OCI-LY7 (cell line): ENCODE measurements around the gene UQCR10. TPM values are rescaled to one million over a fixed set of nuclear protein-coding genes. Genes with fewer than 3 reads are reported as not detected.

ENCODE experiments used
- BruUV-seq: library from RNA; stranded (reverse); fragments of 400-500 nt; replicated peaks from 2 replicates; lab custom pipeline; 2021; lab: Mats Ljungman, UMichigan
- CTCF ChIA-PET: fragments of 300-600 bp; sonication (Branson Sonifier 250); formaldehyde crosslinking; loops from one replicate; lab custom pipeline; 2022; ENCODE audit warnings: antibody characterized with exemption; ENCODE audit not compliant: unreplicated experiment; lab: Charles Lee
- POLR2A ChIA-PET: fragments of 300-600 bp; sonication (Branson Sonifier 250); formaldehyde crosslinking; loops from one replicate; lab custom pipeline; 2022; ENCODE audit warnings: antibody characterized with exemption; lab: Charles Lee
- DNase-seq: peaks from one replicate; pipeline ENCODE4 v3.0.0-alpha.2; 2015; ENCODE audit warnings: low spot score
- H2AFZ ChIP-seq: fragments of 200-600 bp; sonication (generic), shearing (Covaris generic); 2 replicates; pipeline ENCODE4 v1.6.1; 2014; ENCODE audit warnings: mild to moderate bottlenecking, antibody characterized with exemption, low read length, moderate library complexity
- H3K27ac ChIP-seq: fragments of 200-600 bp; sonication (generic); 2 replicates; pipeline ENCODE4 v1.5.1; 2014; ENCODE audit warnings: mixed run types, low read depth, mild to moderate bottlenecking, moderate library complexity, low read length, inconsistent platforms; ENCODE audit not compliant: poor library complexity, severe bottlenecking
- H3K36me3 ChIP-seq: fragments of 200-600 bp; sonication (generic); 2 replicates; pipeline ENCODE4 v1.6.1; 2014; ENCODE audit warnings: mild to moderate bottlenecking, antibody characterized with exemption, low read length, moderate library complexity, mixed read lengths; ENCODE audit not compliant: insufficient read depth
- H3K4me1 ChIP-seq: fragments of 200-600 bp; sonication (generic); 2 replicates; pipeline ENCODE4 v1.5.1; 2014; ENCODE audit warnings: mild to moderate bottlenecking, low read length; ENCODE audit not compliant: insufficient read depth, poor library complexity, severe bottlenecking
- H3K4me2 ChIP-seq: fragments of 200-600 bp; sonication (generic); 2 replicates; pipeline ENCODE4 v1.6.1; 2014; ENCODE audit warnings: mild to moderate bottlenecking, low read length
- H3K4me3 ChIP-seq: fragments of 200-600 bp; sonication (generic); 2 replicates; pipeline ENCODE4 v1.5.1; 2014; ENCODE audit warnings: mild to moderate bottlenecking, low read depth, low read length; ENCODE audit not compliant: poor library complexity, severe bottlenecking
- H3K79me2 ChIP-seq: fragments of 200-600 bp; sonication (generic); 2 replicates; pipeline ENCODE4 v1.6.1; 2016; ENCODE audit warnings: low read depth, mild to moderate bottlenecking, low read length, moderate library complexity, mixed read lengths; ENCODE audit not compliant: insufficient read depth
- H3K9me2 ChIP-seq: fragments of 200-600 bp; sonication (generic); 2 replicates; pipeline ENCODE4 v1.6.1; 2016; ENCODE audit warnings: mild to moderate bottlenecking, low read length, mixed read lengths; ENCODE audit not compliant: insufficient read depth
- H3K9me3 ChIP-seq: fragments of 200-600 bp; sonication (generic); 2 replicates; pipeline ENCODE4 v1.6.1; 2014; ENCODE audit warnings: mild to moderate bottlenecking, mixed run types, low read length, mixed read lengths
- H4K20me1 ChIP-seq: fragments of 200-600 bp; sonication (generic); 2 replicates; pipeline ENCODE4 v1.6.1; 2014; ENCODE audit warnings: mild to moderate bottlenecking, antibody characterized with exemption, low read length, moderate library complexity, mixed read lengths; ENCODE audit not compliant: insufficient read depth
- EZH2phosphoT487 ChIP-seq: fragments of 200-600 bp; sonication (generic); IDR thresholded peaks from 2 replicates; pipeline ENCODE4 v1.6.1; 2018; ENCODE audit warnings: low read depth, borderline replicate concordance, mild to moderate bottlenecking, mixed run types, antibody characterized with exemption, low read length, moderate library complexity, mixed read lengths
- intact Hi-C: fragments of 100-400 bp; cut with micrococcal nuclease; formaldehyde crosslinking; loops from one replicate; pipeline ENCODE4 v1.10.0; 2022; ENCODE audit not compliant: unreplicated experiment
- total RNA-seq, 2 experiments: library from RNA; depleted of rRNA in 1 of 2; stranded (reverse); fragments of >200 nt in 1 of 2; shearing (Covaris generic) in 1 of 2; gene quantifications; 2 replicates each; pipeline ENCODE4 v1.2.3, GENCODE V29; 2014 to 2022
- TF ChIP-seq, protein P1 (sequence below): fragments of 200-600 bp; sonication (generic); conservative IDR thresholded peaks from 2 replicates; pipeline ENCODE4 v1.5.1; 2014; ENCODE audit warnings: mild to moderate bottlenecking, antibody characterized with exemption, low read length, moderate library complexity, mixed read lengths

The UQCR10 gene
- total RNA-seq, 2 experiments from 2014 or later: 104 to 108 TPM

DNA sequence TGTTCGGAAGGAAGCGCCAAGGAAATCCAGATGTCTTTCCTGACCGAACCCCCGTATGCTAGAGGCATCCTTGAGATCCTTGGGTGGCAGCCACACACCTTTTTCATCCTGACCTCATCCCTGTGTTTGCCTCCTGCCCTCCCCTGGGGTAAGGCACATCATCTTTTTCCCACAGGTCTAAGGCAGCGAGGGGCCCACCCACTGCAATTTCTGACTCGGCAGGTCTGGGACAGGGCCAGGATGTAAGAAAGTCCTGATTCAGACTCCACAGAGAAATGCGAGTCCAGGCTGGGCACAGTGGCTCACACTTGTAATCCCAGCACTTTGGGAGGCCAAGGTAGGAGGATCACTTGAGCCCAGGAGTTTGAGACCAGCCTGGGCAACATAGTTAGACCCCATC is 10.8 kb upstream of the UQCR10 start:
- DNase-seq: no peak
- ChIA-PET POLR2A (interaction anchor here (0.8 kb wide), 1 partner anchor 81 kb away, joined by 3 read pairs; no protein-coding TSS in a partner anchor), CTCF (no interaction called here)
- H3K27ac ChIP-seq: no peak overlapping the region
- no peaks in the 10 kb centered on the region for H3K79me2 ChIP-seq
- H3K4me3 ChIP-seq: no peak overlapping the region
- TF ChIP-seq, protein P1, sequence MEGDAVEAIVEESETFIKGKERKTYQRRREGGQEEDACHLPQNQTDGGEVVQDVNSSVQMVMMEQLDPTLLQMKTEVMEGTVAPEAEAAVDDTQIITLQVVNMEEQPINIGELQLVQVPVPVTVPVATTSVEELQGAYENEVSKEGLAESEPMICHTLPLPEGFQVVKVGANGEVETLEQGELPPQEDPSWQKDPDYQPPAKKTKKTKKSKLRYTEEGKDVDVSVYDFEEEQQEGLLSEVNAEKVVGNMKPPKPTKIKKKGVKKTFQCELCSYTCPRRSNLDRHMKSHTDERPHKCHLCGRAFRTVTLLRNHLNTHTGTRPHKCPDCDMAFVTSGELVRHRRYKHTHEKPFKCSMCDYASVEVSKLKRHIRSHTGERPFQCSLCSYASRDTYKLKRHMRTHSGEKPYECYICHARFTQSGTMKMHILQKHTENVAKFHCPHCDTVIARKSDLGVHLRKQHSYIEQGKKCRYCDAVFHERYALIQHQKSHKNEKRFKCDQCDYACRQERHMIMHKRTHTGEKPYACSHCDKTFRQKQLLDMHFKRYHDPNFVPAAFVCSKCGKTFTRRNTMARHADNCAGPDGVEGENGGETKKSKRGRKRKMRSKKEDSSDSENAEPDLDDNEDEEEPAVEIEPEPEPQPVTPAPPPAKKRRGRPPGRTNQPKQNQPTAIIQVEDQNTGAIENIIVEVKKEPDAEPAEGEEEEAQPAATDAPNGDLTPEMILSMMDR: no peak
- no peak for TF ChIP-seq EZH2phosphoT487
- no peaks in the 10 kb centered on the region for H3K36me3 ChIP-seq
- no peaks in the 10 kb centered on the region for H3K9me3 ChIP-seq
- intact Hi-C loops: no loop called here
- no peaks in the 10 kb centered on the region for H3K4me1 ChIP-seq
- no peak overlapping the region for H2AFZ ChIP-seq
- H3K9me2 ChIP-seq: no peaks in the 10 kb centered on the region
- no TSS peak for BruUV-seq
- no peak overlapping the region for H3K4me2 ChIP-seq
- H4K20me1 ChIP-seq: no peaks in the 10 kb centered on the region

DNA sequence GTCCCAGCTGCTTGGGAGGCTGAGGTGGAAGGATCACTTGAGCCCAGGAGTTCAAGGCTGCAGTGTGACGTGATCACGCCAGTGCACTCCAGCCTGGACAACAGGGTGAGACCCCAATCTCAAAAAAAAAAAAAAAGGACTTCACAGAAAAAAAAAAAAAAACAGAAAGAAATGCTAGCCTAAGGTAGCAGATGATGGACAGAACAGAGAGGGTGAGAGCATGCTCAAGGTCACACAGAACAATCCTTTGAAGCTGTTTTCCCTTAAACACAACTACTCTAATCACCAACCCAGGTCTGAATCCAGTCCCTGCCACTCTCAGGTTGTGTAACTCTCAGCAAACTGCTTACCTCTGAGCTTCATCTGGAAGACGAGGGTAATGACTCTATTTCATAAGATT is 10.1 kb upstream of the UQCR10 start:
- no peaks in the 10 kb centered on the region for H4K20me1 ChIP-seq

DNA sequence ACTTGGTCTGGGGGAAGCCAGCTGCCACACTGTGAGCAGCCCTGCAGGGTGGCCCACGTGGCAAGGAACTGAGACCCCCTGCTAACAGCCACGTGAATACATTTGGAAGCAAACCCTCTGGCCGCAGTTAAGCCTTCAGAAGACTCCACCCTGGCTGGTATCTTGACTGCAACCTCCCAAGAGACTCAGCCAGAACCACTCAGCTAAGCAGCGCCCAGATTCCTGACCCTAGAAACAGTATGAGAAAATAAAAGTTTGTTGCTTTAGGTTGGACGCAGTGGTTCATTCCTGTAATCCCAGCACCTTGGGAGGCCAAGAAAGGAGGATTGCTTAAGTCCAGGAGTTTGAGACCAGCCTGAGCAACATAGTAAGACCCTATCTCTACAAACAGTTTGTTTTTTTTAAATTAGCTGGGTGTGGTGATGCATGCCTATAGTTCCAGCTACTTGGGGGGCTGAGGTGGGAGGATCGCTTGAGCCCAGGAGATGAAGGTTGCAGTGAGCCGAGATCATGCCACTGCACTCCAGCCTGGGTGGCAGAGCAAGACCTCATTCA is 9.0 kb upstream of the UQCR10 start:
- H2AFZ ChIP-seq: no peak overlapping the region
- no peaks in the 10 kb centered on the region for H3K79me2 ChIP-seq
- no peak overlapping the region for H3K27ac ChIP-seq
- intact Hi-C loops: no loop called here
- TF ChIP-seq, protein P1: no peak
- no peak for TF ChIP-seq EZH2phosphoT487
- no peaks in the 10 kb centered on the region for H3K9me2 ChIP-seq
- ChIA-PET CTCF (no interaction called here), POLR2A (no interaction called here)
- H4K20me1 ChIP-seq: no peaks in the 10 kb centered on the region
- DNase-seq: no peak
- H3K4me3 ChIP-seq: no peak overlapping the region
- no TSS peak for BruUV-seq
- no peak overlapping the region for H3K4me2 ChIP-seq
- H3K9me3 ChIP-seq: no peaks in the 10 kb centered on the region
- no peaks in the 10 kb centered on the region for H3K36me3 ChIP-seq
- H3K4me1 ChIP-seq: no peaks in the 10 kb centered on the region

More for the DNA sequence above, 10.1 kb upstream of the UQCR10 start:
- ChIA-PET POLR2A (no interaction called here), CTCF (no interaction called here)
- H3K4me2 ChIP-seq: no peak overlapping the region
- no peak overlapping the region for H3K4me3 ChIP-seq
- H3K4me1 ChIP-seq: no peaks in the 10 kb centered on the region
- no peak overlapping the region for H3K27ac ChIP-seq
- BruUV-seq: no TSS peak
- no peaks in the 10 kb centered on the region for H3K9me2 ChIP-seq
- no peaks in the 10 kb centered on the region for H3K9me3 ChIP-seq
- H3K79me2 ChIP-seq: no peaks in the 10 kb centered on the region
- no peaks in the 10 kb centered on the region for H3K36me3 ChIP-seq
- no peak for DNase-seq
- intact Hi-C loops: no loop called here
- no peak overlapping the region for H2AFZ ChIP-seq
- TF ChIP-seq, protein P1: no peak
- no peak for TF ChIP-seq EZH2phosphoT487
